H1 (cell line): ENCODE data around the gene TPD52L2. TPM values are rescaled to one million over a fixed set of nuclear protein-coding genes. Genes with fewer than 3 reads are reported as not detected.

Experiments used
- EZH2 ChIP-seq: fragments of 200-600 bp; sonication (generic); IDR thresholded peaks from 2 replicates; pipeline ENCODE4 v1.7.1; 2012; ENCODE audit warnings: low read depth, mild to moderate bottlenecking, moderate library complexity, low read length, inconsistent platforms; ENCODE audit not compliant: severe bottlenecking
- JUND ChIP-seq: IDR thresholded peaks from 2 replicates; pipeline ENCODE4 v1.6.1; 2011; ENCODE audit warnings: mild to moderate bottlenecking, improper control_type of control experiment, low read length
- KDM1A ChIP-seq: fragments of 200-600, 300-600 bp; sonication (generic); IDR thresholded peaks from 2 replicates; pipeline ENCODE4 v1.7.1; 2016; ENCODE audit warnings: mild to moderate bottlenecking, low read length, borderline replicate concordance
- NANOG ChIP-seq: IDR thresholded peaks from 2 replicates; pipeline ENCODE4 v1.6.1; 2011; ENCODE audit warnings: low read length, low read depth, mild to moderate bottlenecking, inconsistent platforms; ENCODE audit not compliant: insufficient read depth, poor library complexity, severe bottlenecking
- polyA plus RNA-seq, 7 experiments: library from polyadenylated mRNA; depleted of rRNA in 3 of 7; stranded (reverse) in 5 of 7; unstranded in 2 of 7; fragments of >200 nt in 5 of 7; fragments of 200-250 nt in 2 of 7; gene quantifications; 1 replicate in 5 of 7; 2 replicates in 1 of 7; 4 replicates in 1 of 7; pipeline versions ENCODE4 v1.2.1 to v1.2.3, GENCODE V29; 2011 to 2013; ENCODE audit warnings: missing spikeins in 2 of 7, mixed read lengths in 2 of 7
- total RNA-seq: library from RNA; stranded (reverse); fragmentation: NEBNext Ultra II Directional; extraction: Animal tissue kit (Norgen Biotek cat#: 25700); gene quantifications from 2 replicates; pipeline ENCODE4 v1.2.1, GENCODE V29; 2021

The TPD52L2 gene
- total and polyA plus RNA-seq, 2 of the 8 experiments (the other 6 are each of a cell fraction or from before 2014, with no cell fraction given), result 77.1 to 80.2 TPM

DNA sequence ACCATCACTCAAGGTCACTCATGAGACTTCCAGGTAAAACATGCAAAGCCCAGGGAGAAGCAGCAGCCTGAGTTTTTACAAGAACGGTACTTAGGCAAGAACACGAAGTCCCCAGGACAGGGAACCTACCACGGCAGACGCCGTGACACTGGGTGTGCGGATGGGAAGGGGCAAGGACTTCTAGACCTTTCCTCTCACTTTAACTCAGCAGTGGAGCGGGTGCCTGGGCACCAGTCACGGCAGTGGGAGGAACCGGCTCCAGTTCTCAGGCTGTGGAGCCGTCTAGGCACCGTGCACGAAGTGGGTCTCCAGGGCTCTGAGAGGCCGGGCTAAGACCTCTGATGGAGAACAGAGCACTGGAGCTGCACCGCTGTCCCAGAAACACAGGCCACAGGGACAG, 36.5 kb upstream of the TPD52L2 start (continued):
- no peak for TF ChIP-seq EZH2
- TF ChIP-seq KDM1A, result no peak
- no peak for TF ChIP-seq JUND
- no peak for TF ChIP-seq NANOG
